Breast epithelium (tissue), 4 donors: ENCODE results near the gene RPS6KB2. TPM values are rescaled to one million over a fixed set of nuclear protein-coding genes. Genes with fewer than 3 reads are reported as not detected.
"Not testable (repeated sequence)": the region's sequence is repeated elsewhere in the genome, so short reads cannot be mapped to it uniquely, and the experiment has no call there.

ENCODE experiments used
- DNase-seq, 2 donors: peaks; one replicate each; pipeline ENCODE4 v3.0.0-alpha.2; 2019; ENCODE audit warnings: low spot score in 2 of 2
- H3K27ac ChIP-seq, 2 donors: fragments of 200-600 bp; sonication (generic) in 1 of 2; one replicate each; pipeline ENCODE4 v1.5.1; 2016 to 2019; ENCODE audit warnings: mild to moderate bottlenecking in 1 of 2
- H3K27me3 ChIP-seq, 2 donors: fragments of 200-600 bp; sonication (generic) in 1 of 2; one replicate each; pipeline versions ENCODE4 v1.5.1 to v1.6.0; 2017 to 2019; ENCODE audit warnings: control low read depth in 1 of 2, mild to moderate bottlenecking in 1 of 2
- H3K36me3 ChIP-seq: fragments of 200-600 bp; one replicate; pipeline ENCODE4 v1.5.1; 2019
- H3K4me1 ChIP-seq, 2 donors: fragments of 200-600 bp; sonication (generic); one replicate each; pipeline ENCODE4 v1.5.1; 2016 to 2019; ENCODE audit warnings: control low read depth in 1 of 2
- H3K4me3 ChIP-seq, 3 donors: fragments of 200-600 bp; sonication (generic); 1 replicate in 2 of 3; 2 replicates in 1 of 3; pipeline ENCODE4 v1.5.1; 2016 to 2019; ENCODE audit warnings: mild to moderate bottlenecking in 3 of 3, moderate library complexity in 2 of 3
- H3K9me3 ChIP-seq, 2 donors: fragments of 200-600 bp; sonication (generic) in 1 of 2; one replicate each; pipeline ENCODE4 v1.5.1; 2016 to 2019; ENCODE audit warnings: control low read depth in 1 of 2
- POLR2A ChIP-seq: fragments of 450-650 bp; IDR thresholded peaks from one replicate; pipeline ENCODE4 v1.6.1; 2016; ENCODE audit warnings: antibody characterized with exemption, mild to moderate bottlenecking, moderate library complexity
- POLR2AphosphoS5 ChIP-seq, 3 donors: sonication (generic); formaldehyde crosslinking; IDR thresholded peaks; one replicate each; pipeline ENCODE4 v1.6.1; 2017; ENCODE audit warnings: antibody characterized with exemption in 3 of 3
- intact Hi-C: fragments of 100-400 bp; cut with DNase I; formaldehyde crosslinking; loops from one replicate; pipeline ENCODE4 v1.15.1; 2023; ENCODE audit warnings: low total_unique reads
- total RNA-seq, 3 donors: library from RNA; depleted of rRNA; stranded (reverse); fragments of >200 nt; gene quantifications; one replicate each; pipeline ENCODE4 v1.1.0, GENCODE V29; 2016
- TF ChIP-seq, protein P1 (sequence below), 3 donors: fragments of 450-650 bp; IDR thresholded peaks; one replicate each; pipeline ENCODE4 v1.5.1; 2016 to 2017; ENCODE audit warnings: antibody characterized with exemption in 3 of 3, mild to moderate bottlenecking in 3 of 3, moderate library complexity in 3 of 3

The RPS6KB2 gene
- total RNA-seq, 3 donors from 2014 or later, result 28.0 to 41.6 (median 40.1) TPM

- no peak overlapping the region for H3K4me3 ChIP-seq
- H3K36me3 ChIP-seq, result no peaks in the 10 kb centered on the region
- intact Hi-C loops, result no loop called here
- no peak for DNase-seq
- no peaks in the 10 kb centered on the region for H3K27me3 ChIP-seq
- H3K27ac ChIP-seq, result no peak overlapping the region
- H3K9me3 ChIP-seq, result no peaks in the 10 kb centered on the region
- H3K4me1 ChIP-seq, result peaks cover 7 to 14% of the 10 kb centered on the region in 2 donors
- no peak for TF ChIP-seq POLR2A
- TF ChIP-seq, protein P1, sequence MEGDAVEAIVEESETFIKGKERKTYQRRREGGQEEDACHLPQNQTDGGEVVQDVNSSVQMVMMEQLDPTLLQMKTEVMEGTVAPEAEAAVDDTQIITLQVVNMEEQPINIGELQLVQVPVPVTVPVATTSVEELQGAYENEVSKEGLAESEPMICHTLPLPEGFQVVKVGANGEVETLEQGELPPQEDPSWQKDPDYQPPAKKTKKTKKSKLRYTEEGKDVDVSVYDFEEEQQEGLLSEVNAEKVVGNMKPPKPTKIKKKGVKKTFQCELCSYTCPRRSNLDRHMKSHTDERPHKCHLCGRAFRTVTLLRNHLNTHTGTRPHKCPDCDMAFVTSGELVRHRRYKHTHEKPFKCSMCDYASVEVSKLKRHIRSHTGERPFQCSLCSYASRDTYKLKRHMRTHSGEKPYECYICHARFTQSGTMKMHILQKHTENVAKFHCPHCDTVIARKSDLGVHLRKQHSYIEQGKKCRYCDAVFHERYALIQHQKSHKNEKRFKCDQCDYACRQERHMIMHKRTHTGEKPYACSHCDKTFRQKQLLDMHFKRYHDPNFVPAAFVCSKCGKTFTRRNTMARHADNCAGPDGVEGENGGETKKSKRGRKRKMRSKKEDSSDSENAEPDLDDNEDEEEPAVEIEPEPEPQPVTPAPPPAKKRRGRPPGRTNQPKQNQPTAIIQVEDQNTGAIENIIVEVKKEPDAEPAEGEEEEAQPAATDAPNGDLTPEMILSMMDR (IDR thresholded peaks at IDR 0.05), result no peak
Measured at GRCh38 chr11:67422891-67423290, 5.4 kb upstream of the RPS6KB2 start.

- peaks cover 7 to 13% of the 10 kb centered on the region in 2 donors for H3K4me1 ChIP-seq
- H3K9me3 ChIP-seq, result no peaks in the 10 kb centered on the region
- no peak for TF ChIP-seq POLR2AphosphoS5 (IDR thresholded peaks at IDR 0.05)
- no peak for TF ChIP-seq POLR2A
- TF ChIP-seq, protein P1 (IDR thresholded peaks at IDR 0.05), result no peak
- H3K27ac ChIP-seq, result no peak overlapping the region
- no peak for DNase-seq
- intact Hi-C loops, result no loop called here
- H3K27me3 ChIP-seq, result no peaks in the 10 kb centered on the region
- no peak overlapping the region for H3K4me3 ChIP-seq
- no peaks in the 10 kb centered on the region for H3K36me3 ChIP-seq
Measured at GRCh38 chr11:67423466-67423865, 4.8 kb upstream of the RPS6KB2 start.

DNA sequence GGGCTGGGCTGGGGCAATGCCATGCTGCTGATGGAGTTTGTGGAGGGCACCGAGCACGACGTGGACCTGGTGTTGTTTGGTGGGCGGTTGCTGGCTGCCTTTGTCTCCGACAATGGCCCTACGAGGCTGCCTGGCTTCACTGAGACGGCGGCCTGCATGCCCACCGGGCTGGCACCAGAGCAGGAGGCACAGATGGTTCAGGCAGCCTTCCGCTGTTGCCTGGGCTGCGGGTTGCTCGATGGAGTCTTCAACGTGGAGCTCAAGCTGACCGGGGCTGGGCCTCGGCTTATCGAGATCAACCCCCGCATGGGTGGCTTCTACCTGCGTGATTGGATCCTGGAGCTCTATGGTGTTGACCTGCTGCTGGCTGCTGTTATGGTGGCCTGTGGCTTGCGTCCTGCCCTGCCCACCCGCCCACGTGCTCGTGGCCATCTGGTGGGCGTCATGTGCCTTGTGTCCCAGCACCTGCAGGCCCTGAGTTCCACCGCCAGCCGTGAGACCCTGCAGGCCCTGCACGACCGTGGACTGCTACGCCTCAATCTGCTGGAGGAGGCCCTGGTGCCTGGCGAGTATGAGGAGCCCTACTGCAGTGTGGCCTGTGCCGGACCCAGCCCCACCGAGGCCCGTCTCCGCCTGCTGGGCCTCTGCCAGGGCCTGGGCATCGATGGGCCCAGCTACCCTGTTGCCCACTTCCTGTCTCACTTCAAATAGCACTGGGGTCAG lies 4.2 kb upstream of the RPS6KB2 start:
- TF ChIP-seq, protein P1 (IDR thresholded peaks at IDR 0.05), result no peak
- TF ChIP-seq POLR2A (no peak), POLR2AphosphoS5 (IDR thresholded peaks at IDR 0.05) (no peak)
- no peaks in the 10 kb centered on the region for H3K27me3 ChIP-seq
- peaks cover 7 to 11% of the 10 kb centered on the region in 2 donors for H3K4me1 ChIP-seq
- H3K36me3 ChIP-seq, result no peaks in the 10 kb centered on the region
- intact Hi-C loops, result no loop called here
- no peak overlapping the region for H3K4me3 ChIP-seq
- DNase-seq, result no peak
- H3K27ac ChIP-seq, result no peak overlapping the region
- H3K9me3 ChIP-seq, result no peaks in the 10 kb centered on the region

GRCh38 chr11:67427364-67427859 lies 882 bp upstream of the RPS6KB2 start:
- H3K27me3 ChIP-seq, H3K9me3 ChIP-seq, DNase-seq, H3K36me3 ChIP-seq, intact Hi-C loops: not testable (repeated sequence)
- Histone ChIP-seq H3K27ac (peak overlapping the region; percentile 94 to 95), H3K4me1 (peaks cover 0 to 12% of the 10 kb centered on the region in 2 donors), H3K4me3 (peak overlapping the region; percentile 76 to 98 (median 89))

- peak overlapping the region; percentile 76 to 98 (median 89) for H3K4me3 ChIP-seq
- H3K27ac ChIP-seq, result peak overlapping the region; percentile 94 to 95
- no peaks in the 10 kb centered on the region for H3K27me3 ChIP-seq
- H3K36me3 ChIP-seq, result no peaks in the 10 kb centered on the region
- no peaks in the 10 kb centered on the region for H3K9me3 ChIP-seq
- no peak for DNase-seq
- intact Hi-C loops, result no loop called here
- TF ChIP-seq, protein P1 (IDR thresholded peaks at IDR 0.05), result no peak
- TF ChIP-seq POLR2A (no peak), POLR2AphosphoS5 (IDR thresholded peaks at IDR 0.05) (no peak)
- H3K4me1 ChIP-seq, result peaks cover 0 to 12% of the 10 kb centered on the region in 2 donors
Measured at GRCh38 chr11:67429038-67429668, 859 bp downstream of the RPS6KB2 start.
